ENCODE results near the gene DDX10.
A peak's percentile ranks its signal among the peaks of the same experiment; 100 is the strongest.

The DDX10 gene

DNA sequence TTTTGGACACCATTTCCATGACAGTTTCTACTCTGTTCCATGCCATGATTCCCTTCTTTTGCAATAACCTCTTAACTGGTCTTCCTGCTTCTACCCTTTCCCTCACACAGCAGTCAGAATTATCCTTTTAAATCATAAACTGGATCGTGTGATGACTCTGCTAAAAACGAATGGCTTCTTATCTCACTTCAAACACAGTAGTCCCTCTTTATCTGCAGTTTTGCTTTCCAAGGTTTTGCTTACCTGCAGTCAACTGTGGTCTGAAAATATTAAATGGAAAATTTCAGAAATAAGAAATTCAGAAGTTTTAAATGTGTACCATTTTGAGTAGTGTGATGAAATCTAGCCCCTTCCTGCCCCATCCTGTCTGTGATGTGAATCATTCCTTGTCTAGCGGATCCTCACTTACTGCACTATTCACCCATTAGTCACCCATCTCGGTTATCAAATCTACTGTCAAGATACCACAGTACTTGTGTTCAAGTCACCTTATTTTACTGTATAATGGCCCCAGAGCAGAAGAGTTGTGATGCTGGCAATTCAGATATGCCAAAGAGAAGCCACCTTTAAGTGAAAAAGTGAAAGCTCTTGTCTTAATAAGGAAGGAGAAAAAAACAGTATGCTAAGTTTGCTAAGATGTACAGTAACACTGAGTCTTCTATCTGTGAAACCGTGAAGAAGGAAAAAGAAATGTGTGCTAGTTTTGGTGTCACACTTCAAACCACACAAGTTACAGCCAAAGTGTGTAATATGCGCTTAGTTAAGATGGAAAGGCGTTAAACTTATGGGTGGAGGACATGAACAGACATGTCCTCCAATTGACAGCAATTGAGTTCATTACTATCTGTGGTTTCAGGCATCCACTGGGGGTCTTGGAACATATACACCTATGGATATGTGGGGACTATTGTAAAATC is 283.0 kb downstream of the DDX10 start:
- no peak for DNase-seq

DNA sequence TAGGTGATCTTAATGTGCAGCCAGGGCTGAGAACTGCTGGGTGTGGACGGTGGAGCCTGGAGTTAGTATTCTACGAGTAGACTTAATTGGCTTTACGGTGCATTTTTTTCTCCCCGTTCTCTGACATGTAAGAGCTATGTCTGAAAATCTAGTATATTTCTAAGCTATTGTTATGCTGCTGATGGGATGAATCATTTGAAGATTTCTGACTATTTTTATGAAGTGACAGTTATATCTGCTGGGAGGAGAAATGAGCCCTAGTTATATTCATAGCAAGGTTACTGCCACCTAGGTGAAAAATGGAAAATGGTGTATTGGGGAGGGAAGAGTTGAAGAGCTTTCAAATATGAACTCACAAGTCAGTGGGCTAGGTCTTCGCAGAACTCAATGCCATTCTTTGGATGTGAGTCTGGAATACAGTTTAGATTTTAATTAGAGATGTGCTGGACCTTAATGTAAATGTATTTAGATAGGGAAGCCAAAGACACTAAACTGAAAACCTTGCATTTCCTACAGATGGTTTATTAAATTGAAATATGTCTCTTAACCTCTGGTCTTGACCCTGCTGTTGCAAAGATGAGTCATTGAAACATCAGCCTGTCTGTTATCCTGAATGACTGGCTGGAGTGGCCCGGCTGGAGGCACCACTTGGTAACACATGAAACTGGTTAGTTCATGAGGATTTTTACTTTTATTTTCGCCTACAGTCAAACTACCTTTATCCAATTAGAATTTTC is 293.7 kb downstream of the DDX10 start:
- DNase-seq: no peak

DNA sequence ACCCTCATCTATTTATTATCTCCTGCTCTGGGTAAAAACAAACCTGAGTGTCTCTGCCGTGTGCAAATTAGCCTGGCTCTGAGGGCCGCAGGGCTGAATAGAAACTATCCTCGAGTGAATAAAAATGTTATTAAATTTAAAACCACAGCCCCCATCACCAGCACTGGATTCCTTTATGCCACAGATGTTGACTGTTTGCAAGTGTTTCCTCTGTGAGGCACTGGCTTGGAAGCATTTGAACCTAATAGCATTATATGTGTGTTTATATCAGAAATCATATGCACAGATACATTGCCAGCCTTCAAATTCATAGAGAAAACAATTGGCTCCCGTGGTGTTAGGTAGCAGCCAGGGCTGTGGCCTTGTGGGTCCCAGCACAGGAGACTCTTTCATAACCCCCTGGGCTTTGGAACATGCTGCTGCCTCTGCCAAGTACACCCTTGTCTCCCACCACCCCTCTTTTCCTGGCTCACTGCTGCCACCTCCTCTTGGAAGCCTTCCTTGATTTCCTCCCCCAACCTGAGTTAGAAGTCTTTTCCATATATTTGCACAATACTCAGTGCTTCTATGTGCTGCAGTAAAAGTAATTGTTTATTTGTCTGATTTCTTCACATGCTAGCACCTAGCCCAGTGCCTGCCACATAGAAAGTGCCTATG is 294.4 kb downstream of the DDX10 start:
- no peak for DNase-seq

GRCh38 chr11:108959874-108960273 is 295.0 kb downstream of the DDX10 start:
- DNase-seq: no peak

GRCh38 chr11:108960501-108960900 is 295.6 kb downstream of the DDX10 start:
- no peak for DNase-seq

- no peak for DNase-seq
Measured at GRCh38 chr11:108961095-108961494, 296.2 kb downstream of the DDX10 start.

DNA sequence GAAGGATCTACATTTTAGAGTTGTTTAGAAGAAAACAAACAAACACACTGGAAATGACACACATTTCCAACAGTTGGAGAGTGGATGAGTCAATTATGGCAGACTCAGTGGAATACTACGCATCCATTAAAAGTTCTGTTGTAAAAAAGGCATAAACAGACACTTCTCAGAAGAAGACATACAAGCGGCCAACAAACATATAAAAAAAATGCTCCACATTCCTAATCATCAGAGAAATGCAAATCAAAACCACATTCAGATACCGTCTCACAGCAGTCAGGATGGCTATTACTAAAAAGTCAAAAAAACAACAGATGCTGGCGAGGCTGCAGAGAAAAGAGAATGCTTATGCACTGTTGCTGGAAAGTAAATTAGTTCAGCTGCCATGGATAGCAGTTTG is 298.2 kb downstream of the DDX10 start:
- DNase-seq: no peak

- DNase-seq: no peak
Measured at GRCh38 chr11:108965306-108966001, 300.6 kb downstream of the DDX10 start.

DNA sequence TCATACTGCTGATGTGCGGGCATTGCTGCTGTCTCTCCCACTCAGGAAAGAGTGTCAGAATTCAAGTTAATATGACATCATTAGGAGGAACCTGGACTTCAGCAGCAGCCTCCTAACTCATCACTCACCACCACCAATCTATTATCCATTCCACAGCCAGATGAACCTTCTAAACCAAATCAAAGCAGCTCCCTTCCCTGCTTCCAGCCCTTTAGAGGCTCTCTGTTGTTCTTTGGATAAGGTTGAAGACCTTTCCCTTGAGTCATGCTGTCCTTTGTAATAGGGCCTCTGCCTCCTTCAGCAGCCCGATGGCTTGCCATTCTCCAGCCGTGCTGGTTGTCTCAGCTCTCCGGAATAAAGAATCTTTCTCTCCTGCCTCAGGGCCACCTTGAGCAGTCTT is 301.3 kb downstream of the DDX10 start:
- no peak for DNase-seq

GRCh38 chr11:108966978-108967377 is 302.1 kb downstream of the DDX10 start:
- DNase-seq: no peak

DNA sequence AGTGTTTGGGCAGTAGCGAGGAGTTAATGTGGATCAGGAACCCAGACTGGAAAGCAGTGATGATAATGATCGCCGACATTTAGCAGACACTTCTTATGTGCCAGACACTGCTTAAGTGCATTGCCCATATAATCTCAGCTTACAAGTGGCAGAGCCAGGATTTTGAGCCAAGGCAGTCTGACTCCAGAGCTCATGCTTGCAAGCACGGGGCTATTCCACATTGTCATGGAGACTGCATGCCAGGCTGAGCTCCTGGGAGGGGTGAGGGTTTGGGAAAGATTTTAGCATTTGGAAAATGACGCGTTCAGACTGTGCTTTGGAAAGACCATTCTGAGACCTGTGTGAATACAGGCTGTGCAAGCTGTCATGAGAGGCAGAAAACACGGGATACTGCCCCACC is 302.7 kb downstream of the DDX10 start:
- DNase-seq: peak; percentile 58 to 75

DNA sequence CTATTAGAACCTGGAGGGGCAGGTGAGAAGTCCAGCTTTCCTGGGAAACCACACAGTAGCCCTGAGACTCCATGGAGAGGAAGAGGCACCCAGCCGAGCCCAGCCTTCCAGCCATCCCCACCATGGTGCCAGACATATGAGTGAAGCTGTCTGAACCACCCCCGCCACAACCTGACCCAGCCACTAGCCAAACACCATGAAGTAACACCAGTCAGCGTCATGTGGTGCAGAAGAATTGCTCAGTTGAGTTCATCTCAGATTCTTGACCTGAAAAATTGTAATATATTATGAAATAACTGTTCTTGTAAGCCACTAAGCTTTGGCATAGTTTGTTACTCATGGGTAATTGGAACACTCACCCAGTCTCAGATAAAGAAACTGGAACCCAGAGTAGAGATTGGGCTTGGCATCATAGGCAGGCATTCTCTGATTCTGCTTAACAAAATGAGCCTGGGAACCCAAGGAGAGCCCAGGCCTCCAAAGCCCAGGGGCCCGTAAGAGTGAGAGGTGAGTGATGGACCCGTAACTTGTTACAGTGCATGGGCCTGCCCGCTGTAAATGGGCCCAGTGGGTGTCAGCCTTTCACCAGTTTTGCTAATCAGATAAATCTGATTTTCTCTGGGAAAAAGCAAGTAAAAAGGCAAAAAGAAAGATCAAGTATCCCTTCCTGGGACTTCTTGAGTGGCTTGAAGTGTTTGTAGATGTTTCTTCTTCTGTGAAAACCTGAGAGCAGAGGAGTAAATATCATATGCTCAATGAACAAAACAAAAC is 305.5 kb downstream of the DDX10 start:
- no peak for DNase-seq

GRCh38 chr11:108973402-108974162 is 308.7 kb downstream of the DDX10 start:
- DNase-seq: no peak

- DNase-seq: no peak
Measured at GRCh38 chr11:108975026-108975425, 310.2 kb downstream of the DDX10 start.

DNA sequence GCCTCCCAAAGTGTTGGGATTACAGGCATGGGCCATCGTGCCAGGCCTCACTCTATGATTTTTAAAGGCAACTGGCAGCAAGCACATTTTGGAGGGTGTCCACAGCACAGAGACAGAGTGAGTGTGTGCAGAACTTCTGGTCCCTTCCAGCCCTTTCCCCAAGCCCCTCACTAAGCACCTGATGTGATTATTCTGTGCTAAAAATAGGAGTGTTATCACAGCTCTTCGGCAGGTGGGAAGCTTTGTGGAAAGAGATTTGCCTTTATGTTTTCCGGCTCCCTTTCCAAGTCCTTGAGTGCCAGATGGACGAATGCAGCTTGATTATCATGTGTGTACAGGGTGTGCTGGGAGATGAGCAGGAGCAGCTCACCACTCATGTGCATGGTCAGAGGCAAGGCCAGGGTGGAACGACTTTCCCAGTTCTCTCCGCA is 310.8 kb downstream of the DDX10 start:
- DNase-seq: no peak

DNA sequence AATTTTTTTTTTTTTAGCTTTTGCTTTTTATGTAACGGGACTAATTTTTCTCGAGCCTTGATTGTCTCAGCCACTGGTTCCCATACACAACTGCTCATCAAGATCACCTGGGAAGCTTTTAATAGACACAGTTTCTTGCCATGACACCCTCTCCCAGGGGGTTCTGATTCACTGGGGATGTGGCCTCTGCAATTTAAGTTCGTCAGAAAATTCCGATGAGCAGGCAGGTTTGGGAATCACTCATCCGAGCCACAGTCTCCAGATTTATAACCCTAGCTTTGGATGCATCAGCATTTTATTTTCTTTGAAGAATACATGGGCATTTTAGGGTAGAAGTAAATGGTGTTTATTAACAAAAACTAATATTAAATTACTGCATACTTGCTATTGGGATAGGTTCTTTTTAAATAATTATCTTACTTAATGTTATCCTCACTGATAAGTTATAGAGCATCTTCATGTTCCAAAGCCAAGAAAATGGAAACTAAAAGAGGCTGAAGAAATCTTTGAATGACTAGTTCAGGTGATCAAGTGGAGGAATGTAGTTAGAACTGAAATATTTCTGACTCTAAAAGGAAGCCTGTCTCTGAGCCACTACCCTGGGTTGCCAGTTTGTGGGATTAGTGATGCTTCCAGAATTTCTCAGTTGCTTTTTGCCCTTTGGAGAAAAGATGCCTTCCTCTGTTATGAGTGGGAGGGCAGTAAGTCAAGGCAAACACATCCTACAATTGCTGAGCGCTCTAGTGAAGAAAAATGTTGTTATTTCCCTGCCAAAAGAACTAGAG is 319.0 kb downstream of the DDX10 start:
- no peak for DNase-seq

DNA sequence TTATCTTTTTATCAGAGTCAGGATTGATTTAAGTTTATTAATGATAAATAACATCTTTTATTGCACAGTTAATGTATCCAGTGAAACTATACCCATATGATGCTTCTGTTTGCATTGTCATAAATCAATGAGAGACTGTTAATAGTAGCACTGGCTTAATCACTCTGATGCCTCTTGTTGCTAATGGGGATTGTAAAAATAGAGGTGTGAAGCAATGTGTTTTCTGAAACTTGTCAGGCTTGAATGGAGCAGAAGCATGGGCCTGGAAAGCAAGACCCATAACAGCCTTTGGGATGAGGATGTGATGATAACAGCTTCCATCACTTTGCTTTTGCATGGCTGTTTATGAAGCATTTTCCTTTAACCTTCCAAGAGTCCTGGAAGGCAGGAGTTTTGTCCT is 319.7 kb downstream of the DDX10 start:
- no peak for DNase-seq

- peak in 1 of 2 experiments; percentile 52 for DNase-seq
Measured at GRCh38 chr11:108985236-108985944, 320.5 kb downstream of the DDX10 start.

GRCh38 chr11:108985945-108986279 is 321.0 kb downstream of the DDX10 start:
- DNase-seq: peak in 1 of 2 experiments; percentile 52

All from NCI-H446 (cell line).